SK-N-MC (cell line): Measurements from ENCODE around the gene ANGEL1.

Source experiments
- EZH2 ChIP-seq: fragments of 200-600 bp; sonication (generic); IDR thresholded peaks from one replicate; pipeline ENCODE4 v1.6.1; 2017; ENCODE audit warnings: antibody characterized with exemption
- POLR2AphosphoS5 ChIP-seq: IDR thresholded peaks from 2 replicates; pipeline ENCODE4 v1.6.1; 2012; ENCODE audit warnings: mild to moderate bottlenecking, low read depth, low read length, borderline replicate concordance

- TF ChIP-seq EZH2 (no peak), POLR2AphosphoS5 (no peak)
These were observed 59.9 kb downstream of the ANGEL1 start for GRCh38 chr14:76752744-76753143.
